IPS-18a (cell line): ENCODE measurements around the gene GPR42.

Source experiments
- H3K27ac ChIP-seq: one replicate; pipeline ENCODE4 v1.5.1; 2013; ENCODE audit warnings: low read length
- H3K27me3 ChIP-seq: one replicate; pipeline ENCODE4 v1.6.1; 2013; ENCODE audit warnings: mild to moderate bottlenecking, low read length; ENCODE audit not compliant: control insufficient read depth, insufficient read depth
- H3K36me3 ChIP-seq: one replicate; pipeline ENCODE4 v1.6.1; 2013; ENCODE audit warnings: low read depth, low read length; ENCODE audit not compliant: control insufficient read depth
- H3K4me1 ChIP-seq: one replicate; pipeline ENCODE4 v1.6.1; 2013; ENCODE audit warnings: low read depth, low read length; ENCODE audit not compliant: control insufficient read depth
- H3K4me3 ChIP-seq: one replicate; pipeline ENCODE4 v1.5.1; 2013; ENCODE audit warnings: low read length
- H3K9ac ChIP-seq: one replicate; pipeline ENCODE4 v1.6.1; 2013; ENCODE audit warnings: mild to moderate bottlenecking, low read length, moderate library complexity
- H3K9me3 ChIP-seq: one replicate; pipeline ENCODE4 v1.6.1; 2013; ENCODE audit warnings: low read depth, low read length; ENCODE audit not compliant: control insufficient read depth

GPR42 gene

DNA sequence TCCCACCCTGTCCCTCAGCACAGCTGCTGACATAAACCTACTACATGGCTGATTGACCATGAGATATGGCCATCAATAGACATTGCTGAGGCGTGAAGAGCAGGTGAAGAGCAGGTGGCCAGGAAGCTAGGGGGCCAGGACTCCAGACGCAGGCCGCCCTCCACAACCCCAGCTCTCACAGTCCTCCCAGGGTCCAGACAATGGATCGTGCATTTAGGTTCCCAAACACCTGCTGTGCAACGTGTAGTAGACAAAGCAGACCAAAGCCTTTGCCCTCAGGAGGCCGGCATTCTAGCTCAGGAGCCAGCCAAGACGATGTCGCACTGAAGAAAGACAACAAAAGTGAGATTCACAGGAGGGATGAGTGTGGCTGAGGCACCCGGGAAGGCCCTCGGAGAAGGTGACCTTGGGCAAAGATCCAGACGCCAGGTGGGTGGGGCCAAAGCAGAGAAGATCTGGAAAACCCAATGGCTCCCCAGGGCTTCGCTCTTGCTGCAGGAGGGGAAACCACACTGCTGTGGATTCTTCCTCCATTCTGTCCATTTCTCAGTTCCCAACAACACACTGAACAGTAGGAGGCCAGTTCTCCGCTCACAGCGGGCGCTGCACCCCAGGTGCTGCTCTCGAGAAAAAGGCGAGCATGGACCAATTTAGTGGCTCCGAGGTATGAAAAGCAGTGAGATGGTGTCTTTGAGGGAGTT, 21.8 kb upstream of the GPR42 start:
- H3K27ac ChIP-seq: no peak overlapping the region
- no peaks in the 10 kb centered on the region for H3K4me1 ChIP-seq
- H3K9me3 ChIP-seq: no peaks in the 10 kb centered on the region
- no peak overlapping the region for H3K9ac ChIP-seq
- no peaks in the 10 kb centered on the region for H3K36me3 ChIP-seq
- no peaks in the 10 kb centered on the region for H3K27me3 ChIP-seq
- no peak overlapping the region for H3K4me3 ChIP-seq

DNA sequence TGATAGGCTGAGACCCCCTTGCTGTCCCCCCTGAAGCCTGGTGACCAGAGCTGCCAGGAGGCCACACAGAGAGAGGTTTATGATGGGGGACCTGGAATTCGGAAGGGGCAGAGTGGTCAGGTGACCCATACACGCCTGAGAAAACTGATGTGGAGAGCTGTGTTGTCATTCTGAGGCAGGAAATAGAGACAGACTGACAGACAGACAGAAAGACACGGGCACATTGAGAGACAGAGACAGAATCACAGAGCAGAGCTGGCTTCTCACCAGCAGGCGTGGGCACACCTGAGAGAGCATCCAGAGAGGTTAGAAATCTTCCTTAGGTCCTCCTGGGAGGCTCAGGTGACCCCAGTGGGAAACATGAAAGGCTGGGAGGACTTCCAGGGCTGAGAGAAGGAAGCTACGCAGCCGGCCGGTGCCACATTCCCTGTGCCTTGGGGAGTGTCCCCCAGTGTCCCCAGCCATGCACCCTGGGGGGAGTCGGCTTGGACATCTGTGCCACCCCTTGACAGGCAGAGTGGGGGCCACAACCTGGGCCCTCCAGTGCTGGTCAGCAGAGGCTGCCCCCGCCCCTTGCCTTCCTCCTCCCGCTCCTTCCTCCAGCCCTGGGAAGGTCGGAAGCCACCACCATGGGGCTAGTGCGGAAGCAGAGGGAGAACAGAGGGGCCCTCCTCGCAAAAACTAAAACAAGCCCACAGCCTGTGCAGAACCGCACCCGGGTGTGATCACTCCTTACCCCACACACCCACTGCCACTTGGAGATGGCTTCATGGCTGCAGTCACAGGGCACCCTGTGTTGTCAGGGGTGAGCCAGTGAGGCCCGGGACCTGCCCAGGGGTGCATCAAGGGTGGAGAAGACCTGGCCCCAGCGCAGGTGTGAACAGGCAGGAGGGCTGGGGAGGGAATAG, 21.0 kb upstream of the GPR42 start:
- H3K4me3 ChIP-seq: no peak overlapping the region
- no peaks in the 10 kb centered on the region for H3K36me3 ChIP-seq
- no peaks in the 10 kb centered on the region for H3K27me3 ChIP-seq
- H3K4me1 ChIP-seq: no peaks in the 10 kb centered on the region
- no peak overlapping the region for H3K27ac ChIP-seq
- H3K9me3 ChIP-seq: no peaks in the 10 kb centered on the region
- no peak overlapping the region for H3K9ac ChIP-seq

DNA sequence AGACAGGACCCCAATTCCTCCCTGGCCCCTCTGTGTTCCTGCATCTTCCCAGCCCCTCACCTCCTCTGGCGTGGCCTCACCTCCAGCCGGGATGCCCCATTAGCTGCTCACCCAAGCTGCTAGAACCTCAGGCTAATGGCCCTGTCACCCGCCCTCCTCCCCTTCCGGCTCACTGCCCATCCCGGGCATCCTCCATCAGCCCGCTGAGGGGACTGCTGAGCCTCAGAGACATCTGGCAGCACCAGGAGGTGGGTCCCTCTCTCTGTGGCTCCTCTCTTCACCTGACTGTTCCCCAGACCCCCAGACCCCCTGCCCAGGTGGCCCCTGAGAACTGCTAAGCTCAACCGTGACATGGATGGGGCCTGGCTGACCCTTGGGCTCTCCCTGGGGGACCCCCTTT, 20.3 kb upstream of the GPR42 start:
- H3K36me3 ChIP-seq: no peaks in the 10 kb centered on the region
- no peaks in the 10 kb centered on the region for H3K27me3 ChIP-seq
- no peak overlapping the region for H3K9ac ChIP-seq
- H3K4me1 ChIP-seq: no peaks in the 10 kb centered on the region
- no peak overlapping the region for H3K4me3 ChIP-seq
- H3K27ac ChIP-seq: no peak overlapping the region
- H3K9me3 ChIP-seq: no peaks in the 10 kb centered on the region

DNA sequence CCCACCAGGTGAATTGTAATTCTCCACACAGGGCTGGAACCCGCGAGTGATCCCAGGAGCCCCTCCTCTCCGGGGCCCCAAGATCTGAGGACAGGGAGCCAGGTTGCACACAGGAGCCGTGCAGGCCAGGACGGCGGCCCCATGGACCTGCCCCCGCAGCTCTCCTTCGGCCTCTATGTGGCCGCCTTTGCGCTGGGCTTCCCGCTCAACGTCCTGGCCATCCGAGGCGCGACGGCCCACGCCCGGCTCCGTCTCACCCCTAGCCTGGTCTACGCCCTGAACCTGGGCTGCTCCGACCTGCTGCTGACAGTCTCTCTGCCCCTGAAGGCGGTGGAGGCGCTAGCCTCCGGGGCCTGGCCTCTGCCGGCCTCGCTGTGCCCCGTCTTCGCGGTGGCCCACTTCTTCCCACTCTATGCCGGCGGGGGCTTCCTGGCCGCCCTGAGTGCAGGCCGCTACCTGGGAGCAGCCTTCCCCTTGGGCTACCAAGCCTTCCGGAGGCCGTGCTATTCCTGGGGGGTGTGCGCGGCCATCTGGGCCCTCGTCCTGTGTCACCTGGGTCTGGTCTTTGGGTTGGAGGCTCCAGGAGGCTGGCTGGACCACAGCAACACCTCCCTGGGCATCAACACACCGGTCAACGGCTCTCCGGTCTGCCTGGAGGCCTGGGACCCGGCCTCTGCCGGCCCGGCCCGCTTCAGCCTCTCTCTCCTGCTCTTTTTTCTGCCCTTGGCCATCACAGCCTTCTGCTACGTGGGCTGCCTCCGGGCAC, 19.3 kb upstream of the GPR42 start:
- Histone ChIP-seq H3K9me3 (no peaks in the 10 kb centered on the region), H3K27me3 (no peaks in the 10 kb centered on the region), H3K36me3 (no peaks in the 10 kb centered on the region), H3K4me3 (no peak overlapping the region), H3K4me1 (no peaks in the 10 kb centered on the region), H3K27ac (no peak overlapping the region), H3K9ac (no peak overlapping the region)

DNA sequence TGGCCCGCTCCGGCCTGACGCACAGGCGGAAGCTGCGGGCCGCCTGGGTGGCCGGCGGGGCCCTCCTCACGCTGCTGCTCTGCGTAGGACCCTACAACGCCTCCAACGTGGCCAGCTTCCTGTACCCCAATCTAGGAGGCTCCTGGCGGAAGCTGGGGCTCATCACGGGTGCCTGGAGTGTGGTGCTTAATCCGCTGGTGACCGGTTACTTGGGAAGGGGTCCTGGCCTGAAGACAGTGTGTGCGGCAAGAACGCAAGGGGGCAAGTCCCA, 18.8 kb upstream of the GPR42 start:
- Histone ChIP-seq H3K36me3 (no peaks in the 10 kb centered on the region), H3K9me3 (no peaks in the 10 kb centered on the region), H3K27ac (no peak overlapping the region), H3K9ac (no peak overlapping the region), H3K27me3 (no peaks in the 10 kb centered on the region), H3K4me3 (no peak overlapping the region), H3K4me1 (no peaks in the 10 kb centered on the region)

DNA sequence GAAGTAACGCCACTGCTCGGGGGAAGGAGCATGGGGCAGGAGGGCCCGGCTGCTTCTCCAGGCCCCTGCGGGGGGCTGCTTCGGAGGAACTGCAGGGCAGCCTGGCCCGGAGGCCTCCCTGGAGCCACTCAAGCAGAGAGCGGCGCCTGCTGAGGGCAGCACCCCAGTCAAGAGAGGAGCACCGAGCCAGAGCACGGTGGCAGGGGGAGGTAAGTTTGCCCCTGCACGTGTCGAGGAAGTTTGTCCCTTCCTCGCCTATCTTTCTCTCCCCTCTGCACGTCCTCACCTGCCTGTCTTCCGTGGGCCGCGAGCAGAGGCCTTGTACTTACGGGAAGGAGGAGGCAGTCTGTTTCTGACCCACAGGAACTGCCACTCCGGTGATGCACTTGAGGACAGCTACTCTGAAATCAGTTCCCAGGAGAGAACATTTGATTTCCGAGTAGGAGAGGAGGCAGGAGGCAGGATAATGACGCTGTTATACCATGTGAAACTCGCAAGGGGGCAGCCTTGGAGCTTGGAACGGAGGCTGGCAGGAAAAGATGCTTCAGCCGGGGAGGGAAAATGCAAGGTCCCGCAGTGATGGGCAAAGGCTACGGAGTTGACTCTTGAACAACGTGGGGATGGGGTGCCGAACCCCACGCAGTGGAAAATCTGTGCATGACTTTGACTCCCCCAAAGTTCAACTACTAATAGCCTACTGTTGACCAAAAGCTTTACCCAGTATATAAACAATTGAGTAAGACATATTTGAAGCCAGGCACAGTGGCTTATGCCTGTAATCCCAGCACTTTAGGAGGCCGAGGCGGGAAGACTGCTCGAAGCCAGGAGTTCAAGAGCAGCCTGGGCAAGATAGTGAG, 18.2 kb upstream of the GPR42 start:
- Histone ChIP-seq H3K27me3 (no peaks in the 10 kb centered on the region), H3K4me1 (no peaks in the 10 kb centered on the region), H3K9ac (no peak overlapping the region), H3K4me3 (no peak overlapping the region), H3K36me3 (no peaks in the 10 kb centered on the region), H3K9me3 (no peaks in the 10 kb centered on the region), H3K27ac (no peak overlapping the region)

DNA sequence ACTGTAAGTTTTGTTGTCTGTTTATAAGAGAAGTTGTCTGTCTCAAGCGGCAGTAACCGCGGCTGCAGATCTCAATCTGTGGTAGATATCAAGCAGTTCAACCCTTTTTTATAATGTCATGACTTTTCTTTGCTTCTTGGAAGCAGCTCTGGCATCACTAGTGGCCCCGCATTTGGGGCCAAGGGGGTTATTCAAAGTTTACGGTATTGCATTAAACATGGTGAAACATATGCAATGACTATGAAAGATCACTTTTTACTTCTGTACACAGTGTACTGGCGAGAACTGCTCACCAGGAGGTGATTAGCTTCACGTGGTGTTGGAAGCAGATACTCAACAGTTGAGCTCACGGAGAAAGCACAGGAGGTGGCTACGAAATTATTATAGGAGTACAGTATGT, 17.2 kb upstream of the GPR42 start:
- Histone ChIP-seq H3K36me3 (no peaks in the 10 kb centered on the region), H3K4me1 (no peaks in the 10 kb centered on the region), H3K27me3 (no peaks in the 10 kb centered on the region), H3K4me3 (no peak overlapping the region), H3K27ac (no peak overlapping the region), H3K9me3 (no peaks in the 10 kb centered on the region), H3K9ac (no peak overlapping the region)

DNA sequence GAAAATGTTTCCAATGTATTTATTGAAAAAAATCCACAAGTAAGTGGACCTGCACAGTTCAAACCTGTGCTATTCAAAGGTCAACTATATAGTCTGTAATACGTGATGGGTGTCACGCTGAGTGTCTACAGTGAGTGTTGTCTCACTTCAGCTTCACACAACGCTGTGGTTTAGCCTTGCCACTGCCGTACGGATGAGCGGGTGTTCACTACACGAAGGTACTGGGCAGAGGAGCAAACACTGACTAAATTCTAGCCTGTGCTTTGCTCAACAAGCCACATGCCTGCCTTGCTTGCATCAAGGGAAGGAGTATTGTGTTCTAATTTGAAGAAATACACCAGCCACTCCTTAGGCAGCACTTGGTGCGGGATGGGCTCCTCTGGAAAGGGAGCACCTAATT, 16.0 kb upstream of the GPR42 start:
- Histone ChIP-seq H3K27me3 (no peaks in the 10 kb centered on the region), H3K36me3 (no peaks in the 10 kb centered on the region), H3K4me1 (no peaks in the 10 kb centered on the region), H3K9ac (no peak overlapping the region), H3K9me3 (no peaks in the 10 kb centered on the region), H3K27ac (no peak overlapping the region), H3K4me3 (no peak overlapping the region)

DNA sequence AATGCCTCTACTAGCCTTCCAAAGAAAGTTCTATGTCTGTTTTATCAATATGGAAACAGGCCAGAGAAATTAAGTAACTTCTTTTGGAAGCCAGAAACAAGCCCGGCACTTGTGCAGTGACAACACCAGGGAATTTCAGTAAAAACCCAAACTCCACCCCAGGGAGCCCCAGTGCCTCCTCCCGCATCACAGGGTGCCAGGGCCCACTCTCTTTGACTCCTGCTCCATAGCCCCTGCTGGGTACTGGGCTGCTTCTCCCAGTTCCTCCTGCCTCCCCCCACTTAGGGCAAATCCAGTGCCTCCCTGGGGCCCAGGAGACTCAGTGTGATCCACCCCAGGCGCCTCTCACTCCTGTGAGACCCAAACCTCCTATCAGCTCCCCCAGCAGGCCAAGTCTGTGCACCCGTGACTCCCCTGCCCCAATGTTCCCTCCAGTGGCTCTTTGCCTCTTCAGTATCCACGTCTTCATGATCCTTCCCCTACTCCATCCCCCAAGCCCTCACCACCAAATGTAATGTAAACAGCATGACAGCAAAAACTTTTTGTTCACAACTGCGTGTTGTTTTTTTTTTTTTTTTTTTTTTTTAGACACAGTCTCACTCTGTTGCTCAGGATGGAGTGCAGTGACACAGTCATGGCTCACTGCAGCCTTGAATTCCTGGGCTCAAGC, 14.9 kb upstream of the GPR42 start:
- H3K9me3 ChIP-seq: no peaks in the 10 kb centered on the region
- no peaks in the 10 kb centered on the region for H3K36me3 ChIP-seq
- no peaks in the 10 kb centered on the region for H3K27me3 ChIP-seq
- no peaks in the 10 kb centered on the region for H3K4me1 ChIP-seq
- no peak overlapping the region for H3K4me3 ChIP-seq
- H3K9ac ChIP-seq: no peak overlapping the region
- H3K27ac ChIP-seq: no peak overlapping the region

DNA sequence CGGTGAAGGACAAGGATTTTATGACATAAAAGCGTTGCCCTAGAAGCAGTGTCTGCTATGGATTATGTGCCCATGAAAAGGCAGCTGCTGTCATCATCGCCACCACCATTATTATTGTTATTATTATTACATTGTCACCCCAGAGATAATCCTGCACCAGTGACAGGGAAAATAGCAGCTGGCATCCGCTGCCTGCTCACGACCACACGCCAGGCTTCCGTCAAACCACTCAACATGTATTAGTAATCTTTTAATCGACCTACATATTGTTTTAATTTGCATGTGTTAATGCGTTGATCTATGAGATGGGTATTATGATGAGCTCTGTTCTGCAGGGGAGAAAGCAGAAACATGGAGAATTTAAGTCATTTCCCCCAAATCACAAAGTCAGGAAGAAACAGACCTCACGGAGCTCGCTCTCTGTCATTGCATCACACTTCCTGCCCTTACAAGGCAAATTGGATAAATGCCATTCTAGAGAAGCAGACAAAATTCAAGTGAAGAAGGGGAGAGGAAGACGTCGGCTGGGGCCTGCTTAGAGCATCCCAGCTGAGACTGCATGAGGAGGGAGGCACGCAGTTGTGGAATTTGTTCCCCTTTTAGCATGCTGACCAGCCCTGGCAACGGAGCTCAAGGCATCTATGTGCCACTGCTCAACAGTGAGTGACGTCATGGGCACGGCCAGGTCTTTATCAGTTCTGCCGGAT, 12.8 kb upstream of the GPR42 start, which contains the start of gene FFAR3:
TSS of gene FFAR3 (plus strand) at position 594 of the 707 bp plus-strand sequence. CDS start 431 bp downstream, outside the sequence.
- no peaks in the 10 kb centered on the region for H3K36me3 ChIP-seq
- H3K9me3 ChIP-seq: no peaks in the 10 kb centered on the region
- H3K4me1 ChIP-seq: no peaks in the 10 kb centered on the region
- H3K9ac ChIP-seq: no peak within 1 kb of the TSS
- H3K4me3 ChIP-seq: no peak within 1 kb of the TSS
- H3K27ac ChIP-seq: no peak within 1 kb of the TSS
- H3K27me3 ChIP-seq: no peaks in the 10 kb centered on the region
